Measurements from ENCODE around the gene RETREG1. TPM values are rescaled to one million over a fixed set of nuclear protein-coding genes. Genes with fewer than 3 reads are reported as not detected.

RETREG1 gene
- total and polyA plus RNA-seq, 2 of the 13 experiments (the other 11 are each of a cell fraction or from before 2014, with no cell fraction given): 0.07 TPM; not detected in 1

DNA sequence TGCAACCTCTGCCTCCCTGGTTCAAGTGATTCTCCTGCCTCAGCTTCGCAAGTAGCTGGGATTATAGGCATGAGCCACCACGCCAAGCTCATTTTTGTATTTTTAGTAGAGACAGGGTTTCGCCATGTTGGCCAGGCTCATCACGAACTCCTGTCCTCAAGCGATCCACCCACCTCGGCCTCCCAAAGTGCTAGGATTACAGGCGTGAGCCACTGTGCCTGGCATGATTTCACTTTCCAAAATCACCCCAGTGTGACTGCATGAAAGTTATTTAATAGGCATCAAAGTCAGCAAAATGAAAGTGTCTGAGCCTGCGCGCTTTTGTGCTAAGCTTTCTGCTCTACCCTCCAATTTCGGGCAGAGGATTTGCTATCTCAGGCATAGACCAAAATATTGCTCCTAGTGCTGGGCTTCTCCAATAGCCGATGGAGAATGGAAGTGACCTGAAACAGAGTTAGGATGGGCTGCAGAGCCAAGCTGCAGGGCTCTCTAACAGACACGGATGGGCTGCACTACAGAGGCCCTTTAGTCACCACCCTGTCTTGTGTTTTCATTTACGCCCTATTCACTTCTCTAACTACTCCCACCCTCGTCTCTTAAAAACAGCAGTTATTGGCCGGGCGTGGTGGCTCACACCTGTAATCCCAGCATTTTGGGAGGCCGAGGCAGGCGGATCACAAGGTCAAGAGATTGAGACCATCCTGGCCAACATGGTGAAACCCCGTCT, 44.3 kb downstream of the RETREG1 start:
- ChIA-PET CTCF (ENCODE audit: low intra/inter-chr PET ratio, low total read pairs) (no interaction called here), POLR2A (no interaction called here)
- no peak for FAIRE-seq
- Histone ChIP-seq H3K27ac (ENCODE audit: extremely low read length, insufficient read depth, low read length) (no peak overlapping the region), H3K9me3 (ENCODE audit: low read length) (no peaks in the 10 kb centered on the region), H3K27me3 (ENCODE audit: control insufficient read depth in 1 of 2, insufficient read depth in 2 of 2, low read length in 2 of 2) (no peaks in the 10 kb centered on the region), H3K4me1 (ENCODE audit: insufficient read depth, low read length) (peaks cover 20% of the 10 kb centered on the region; the same call in 1 of the 2 replicates), H2AFZ (ENCODE audit: low read length) (no peak overlapping the region), H4K20me1 (ENCODE audit: insufficient read depth, low read length) (no peaks in the 10 kb centered on the region), H3K4me3 (replicated peaks in 1 of 3; ENCODE audit: insufficient read depth in 1 of 3, low read depth in 2 of 3, low read length in 3 of 3) (no peak overlapping the region), H3K9ac (ENCODE audit: insufficient read depth, low read depth, low read length) (no peak overlapping the region), H3K4me2 (ENCODE audit: low read depth, low read length) (no peak overlapping the region), H3K79me2 (ENCODE audit: insufficient read depth, low read length) (no peaks in the 10 kb centered on the region), H3K36me3 (replicated peaks in 1 of 2; ENCODE audit: control insufficient read depth in 1 of 2, insufficient read depth in 2 of 2, low read length in 2 of 2) (no peaks in the 10 kb centered on the region)
- no peak for ATAC-seq
- intact Hi-C loops (cut with micrococcal nuclease; ENCODE audit: unreplicated experiment): no loop called here
- BruUV-seq (replicated peaks): no TSS peak
- no peak for TF ChIP-seq HDAC6 (IDR thresholded peaks at IDR 0.05; ENCODE audit: low read depth, low read length)
- TF ChIP-seq, protein P1, sequence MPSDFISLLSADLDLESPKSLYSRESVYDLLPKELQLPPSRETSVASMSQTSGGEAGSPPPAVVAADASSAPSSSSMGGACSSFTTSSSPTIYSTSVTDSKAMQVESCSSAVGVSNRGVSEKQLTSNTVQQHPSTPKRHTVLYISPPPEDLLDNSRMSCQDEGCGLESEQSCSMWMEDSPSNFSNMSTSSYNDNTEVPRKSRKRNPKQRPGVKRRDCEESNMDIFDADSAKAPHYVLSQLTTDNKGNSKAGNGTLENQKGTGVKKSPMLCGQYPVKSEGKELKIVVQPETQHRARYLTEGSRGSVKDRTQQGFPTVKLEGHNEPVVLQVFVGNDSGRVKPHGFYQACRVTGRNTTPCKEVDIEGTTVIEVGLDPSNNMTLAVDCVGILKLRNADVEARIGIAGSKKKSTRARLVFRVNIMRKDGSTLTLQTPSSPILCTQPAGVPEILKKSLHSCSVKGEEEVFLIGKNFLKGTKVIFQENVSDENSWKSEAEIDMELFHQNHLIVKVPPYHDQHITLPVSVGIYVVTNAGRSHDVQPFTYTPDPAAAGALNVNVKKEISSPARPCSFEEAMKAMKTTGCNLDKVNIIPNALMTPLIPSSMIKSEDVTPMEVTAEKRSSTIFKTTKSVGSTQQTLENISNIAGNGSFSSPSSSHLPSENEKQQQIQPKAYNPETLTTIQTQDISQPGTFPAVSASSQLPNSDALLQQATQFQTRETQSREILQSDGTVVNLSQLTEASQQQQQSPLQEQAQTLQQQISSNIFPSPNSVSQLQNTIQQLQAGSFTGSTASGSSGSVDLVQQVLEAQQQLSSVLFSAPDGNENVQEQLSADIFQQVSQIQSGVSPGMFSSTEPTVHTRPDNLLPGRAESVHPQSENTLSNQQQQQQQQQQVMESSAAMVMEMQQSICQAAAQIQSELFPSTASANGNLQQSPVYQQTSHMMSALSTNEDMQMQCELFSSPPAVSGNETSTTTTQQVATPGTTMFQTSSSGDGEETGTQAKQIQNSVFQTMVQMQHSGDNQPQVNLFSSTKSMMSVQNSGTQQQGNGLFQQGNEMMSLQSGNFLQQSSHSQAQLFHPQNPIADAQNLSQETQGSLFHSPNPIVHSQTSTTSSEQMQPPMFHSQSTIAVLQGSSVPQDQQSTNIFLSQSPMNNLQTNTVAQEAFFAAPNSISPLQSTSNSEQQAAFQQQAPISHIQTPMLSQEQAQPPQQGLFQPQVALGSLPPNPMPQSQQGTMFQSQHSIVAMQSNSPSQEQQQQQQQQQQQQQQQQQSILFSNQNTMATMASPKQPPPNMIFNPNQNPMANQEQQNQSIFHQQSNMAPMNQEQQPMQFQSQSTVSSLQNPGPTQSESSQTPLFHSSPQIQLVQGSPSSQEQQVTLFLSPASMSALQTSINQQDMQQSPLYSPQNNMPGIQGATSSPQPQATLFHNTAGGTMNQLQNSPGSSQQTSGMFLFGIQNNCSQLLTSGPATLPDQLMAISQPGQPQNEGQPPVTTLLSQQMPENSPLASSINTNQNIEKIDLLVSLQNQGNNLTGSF (CRISPR knock-in tag; IDR thresholded peaks at IDR 0.05): no peak
- TF ChIP-seq FOSL1 (CRISPR knock-in tag; IDR thresholded peaks at IDR 0.05; ENCODE audit: borderline replicate concordance): no peak
- TF ChIP-seq, protein P2, sequence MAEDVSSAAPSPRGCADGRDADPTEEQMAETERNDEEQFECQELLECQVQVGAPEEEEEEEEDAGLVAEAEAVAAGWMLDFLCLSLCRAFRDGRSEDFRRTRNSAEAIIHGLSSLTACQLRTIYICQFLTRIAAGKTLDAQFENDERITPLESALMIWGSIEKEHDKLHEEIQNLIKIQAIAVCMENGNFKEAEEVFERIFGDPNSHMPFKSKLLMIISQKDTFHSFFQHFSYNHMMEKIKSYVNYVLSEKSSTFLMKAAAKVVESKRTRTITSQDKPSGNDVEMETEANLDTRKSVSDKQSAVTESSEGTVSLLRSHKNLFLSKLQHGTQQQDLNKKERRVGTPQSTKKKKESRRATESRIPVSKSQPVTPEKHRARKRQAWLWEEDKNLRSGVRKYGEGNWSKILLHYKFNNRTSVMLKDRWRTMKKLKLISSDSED (CRISPR knock-in tag; IDR thresholded peaks at IDR 0.05): no peak
- TF ChIP-seq, protein P3, sequence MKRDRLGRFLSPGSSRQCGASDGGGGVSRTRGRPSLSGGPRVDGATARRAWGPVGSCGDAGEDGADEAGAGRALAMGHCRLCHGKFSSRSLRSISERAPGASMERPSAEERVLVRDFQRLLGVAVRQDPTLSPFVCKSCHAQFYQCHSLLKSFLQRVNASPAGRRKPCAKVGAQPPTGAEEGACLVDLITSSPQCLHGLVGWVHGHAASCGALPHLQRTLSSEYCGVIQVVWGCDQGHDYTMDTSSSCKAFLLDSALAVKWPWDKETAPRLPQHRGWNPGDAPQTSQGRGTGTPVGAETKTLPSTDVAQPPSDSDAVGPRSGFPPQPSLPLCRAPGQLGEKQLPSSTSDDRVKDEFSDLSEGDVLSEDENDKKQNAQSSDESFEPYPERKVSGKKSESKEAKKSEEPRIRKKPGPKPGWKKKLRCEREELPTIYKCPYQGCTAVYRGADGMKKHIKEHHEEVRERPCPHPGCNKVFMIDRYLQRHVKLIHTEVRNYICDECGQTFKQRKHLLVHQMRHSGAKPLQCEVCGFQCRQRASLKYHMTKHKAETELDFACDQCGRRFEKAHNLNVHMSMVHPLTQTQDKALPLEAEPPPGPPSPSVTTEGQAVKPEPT (CRISPR knock-in tag; IDR thresholded peaks at IDR 0.05; ENCODE audit: low read depth): no peak
- DNase-seq (ENCODE audit: low spot score): no peak
- in situ Hi-C loops (cut with HindIII; ENCODE audit: extremely low pct_ligation_motif_present, low pct_unique_long_range_greater_than_20kb): no loop called here
- WGBS (ENCODE audit: low lambda C conversion rate): 75% methylated on average over 19 of the region's 19 CpGs

Measured in HepG2 (cell line).